Pons (tissue), 1 donor: ENCODE results near the gene LIPT2.
A peak's percentile ranks its signal among the peaks of the same experiment; 100 is the strongest.
"Not testable (repeated sequence)": the region's sequence is repeated elsewhere in the genome, so short reads cannot be mapped to it uniquely, and the experiment has no call there.

Experiments
- DNase-seq: peaks from one replicate; pipeline ENCODE4 v3.0.0-alpha.2; 2016; ENCODE audit warnings: low spot score

LIPT2 gene

DNA sequence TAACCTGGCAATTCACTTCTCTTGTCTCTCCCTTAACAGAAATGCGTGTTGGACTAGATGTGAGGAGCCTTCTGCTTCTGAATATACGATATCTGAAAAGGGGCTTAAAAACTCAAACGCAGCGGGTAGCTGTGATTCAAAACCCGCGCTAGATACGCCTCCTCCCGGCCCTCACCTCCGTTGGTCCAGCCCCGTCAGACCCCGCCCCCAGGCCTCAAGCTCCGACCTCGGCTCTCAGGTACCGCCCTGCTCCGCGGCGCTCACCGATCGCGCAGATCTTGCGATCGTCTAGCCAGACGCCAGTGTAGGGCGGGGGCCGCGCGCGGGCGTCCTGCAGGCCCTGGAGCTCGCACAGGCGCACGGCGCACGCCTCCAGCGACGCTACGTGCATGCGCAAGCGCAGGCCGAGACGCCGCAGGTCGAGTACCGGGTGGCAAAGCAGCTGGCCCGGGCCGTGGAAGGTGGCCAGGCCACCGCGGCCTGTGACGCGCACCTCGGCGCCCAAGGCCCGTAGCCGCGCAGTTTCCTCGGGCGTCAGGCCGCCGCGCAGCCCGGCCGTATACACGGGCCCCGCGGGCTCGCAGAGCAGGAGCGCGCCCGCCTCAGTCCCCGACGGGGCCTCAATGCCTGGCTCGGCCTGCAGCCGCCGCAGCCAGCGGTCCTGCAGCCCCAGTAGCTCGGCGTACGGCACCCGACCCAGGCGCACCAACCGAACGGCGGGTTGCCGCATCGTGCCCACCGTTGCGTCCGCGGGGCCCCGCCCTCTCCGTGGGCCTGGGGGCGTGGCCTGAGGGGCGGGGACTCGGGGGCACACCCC, at the start of gene LIPT2:
TSS of gene LIPT2 (minus strand) at position 751 of the 817 bp plus-strand sequence. CDS start at position 730, 21 bp downstream.
- peak; percentile 90 for DNase-seq

- no peak for DNase-seq
Measured at GRCh38 chr11:74541466-74541865, 47.9 kb upstream of the LIPT2 start.

- DNase-seq, result no peak
Measured at GRCh38 chr11:74540270-74540669, 46.7 kb upstream of the LIPT2 start.

DNA sequence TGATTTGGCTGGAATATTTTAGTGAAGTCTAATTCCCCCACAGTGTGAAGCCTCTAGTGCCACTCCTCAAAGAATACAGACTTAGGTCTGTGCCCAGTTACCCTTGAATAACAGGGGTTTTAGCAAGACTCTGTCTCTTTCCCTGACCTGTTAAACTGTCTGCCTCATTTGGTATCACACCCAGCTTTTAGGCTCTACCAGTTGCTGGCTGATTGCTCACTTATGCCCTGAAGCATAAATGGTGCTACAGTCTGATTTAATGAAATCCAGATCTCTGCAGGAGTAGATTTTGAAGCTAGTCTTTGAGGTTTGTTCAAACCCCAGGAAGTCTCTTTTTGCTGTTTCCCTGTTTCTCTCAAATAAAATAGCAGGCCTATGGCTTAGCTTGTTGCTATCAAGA, 45.2 kb upstream of the LIPT2 start:
- no peak for DNase-seq

DNA sequence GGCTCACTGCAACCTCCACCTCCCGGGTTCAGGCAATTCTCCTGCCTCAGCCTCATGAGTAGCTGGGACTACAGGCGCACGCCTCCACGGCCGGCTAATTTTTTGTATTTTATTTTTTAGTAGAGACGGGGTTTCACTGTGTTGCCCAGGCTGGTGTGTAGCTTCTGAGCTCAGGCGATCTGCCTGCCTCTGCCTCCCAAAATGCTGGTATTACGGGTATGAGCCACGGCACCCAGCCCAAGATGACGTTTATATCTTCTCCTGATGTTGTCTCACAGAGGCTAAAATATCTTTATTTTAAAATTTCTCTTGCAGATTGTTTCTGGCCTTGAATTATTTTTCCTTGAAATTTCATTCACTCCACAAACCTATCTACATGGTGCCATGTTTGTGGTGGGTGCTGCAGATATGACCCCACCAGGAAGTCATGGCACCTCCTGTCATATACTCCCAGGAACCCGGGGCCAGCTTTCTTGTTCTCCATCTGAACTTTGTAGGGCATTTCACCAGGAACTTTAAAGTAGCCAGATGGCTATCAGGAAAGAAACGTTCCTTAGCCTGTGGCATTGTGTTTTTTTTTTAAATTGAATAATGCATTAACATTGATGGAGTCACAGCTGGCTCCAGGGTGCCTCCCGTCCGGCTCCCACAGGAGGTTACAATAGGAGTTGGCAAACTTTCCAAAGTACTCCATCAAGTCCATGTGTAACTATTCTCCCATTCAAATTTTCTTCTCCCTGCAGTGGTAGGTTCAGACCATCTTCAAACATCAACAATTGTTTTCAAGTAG, 42.0 kb upstream of the LIPT2 start:
- DNase-seq, result no peak

DNA sequence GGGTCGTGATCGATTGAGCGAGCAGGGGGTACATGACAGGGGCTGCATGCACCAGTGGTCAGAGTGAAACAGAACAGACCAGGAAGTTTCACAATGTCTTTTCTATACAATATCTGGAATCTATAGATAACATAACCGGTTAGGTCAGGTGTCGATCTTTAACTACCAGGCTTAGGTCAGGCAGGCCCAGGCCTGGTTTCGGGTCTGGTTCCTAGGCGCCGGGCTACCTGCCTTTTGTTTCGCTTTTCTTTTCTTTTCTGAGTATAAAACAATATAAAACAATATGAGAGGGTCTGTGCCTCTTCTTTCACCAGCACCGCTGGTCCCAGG, 41.4 kb upstream of the LIPT2 start:
- DNase-seq, result not testable (repeated sequence)

- DNase-seq, result no peak
Measured at GRCh38 chr11:74534216-74534945, 40.9 kb upstream of the LIPT2 start.

GRCh38 chr11:74533421-74533820, 39.9 kb upstream of the LIPT2 start:
- DNase-seq, result no peak

DNA sequence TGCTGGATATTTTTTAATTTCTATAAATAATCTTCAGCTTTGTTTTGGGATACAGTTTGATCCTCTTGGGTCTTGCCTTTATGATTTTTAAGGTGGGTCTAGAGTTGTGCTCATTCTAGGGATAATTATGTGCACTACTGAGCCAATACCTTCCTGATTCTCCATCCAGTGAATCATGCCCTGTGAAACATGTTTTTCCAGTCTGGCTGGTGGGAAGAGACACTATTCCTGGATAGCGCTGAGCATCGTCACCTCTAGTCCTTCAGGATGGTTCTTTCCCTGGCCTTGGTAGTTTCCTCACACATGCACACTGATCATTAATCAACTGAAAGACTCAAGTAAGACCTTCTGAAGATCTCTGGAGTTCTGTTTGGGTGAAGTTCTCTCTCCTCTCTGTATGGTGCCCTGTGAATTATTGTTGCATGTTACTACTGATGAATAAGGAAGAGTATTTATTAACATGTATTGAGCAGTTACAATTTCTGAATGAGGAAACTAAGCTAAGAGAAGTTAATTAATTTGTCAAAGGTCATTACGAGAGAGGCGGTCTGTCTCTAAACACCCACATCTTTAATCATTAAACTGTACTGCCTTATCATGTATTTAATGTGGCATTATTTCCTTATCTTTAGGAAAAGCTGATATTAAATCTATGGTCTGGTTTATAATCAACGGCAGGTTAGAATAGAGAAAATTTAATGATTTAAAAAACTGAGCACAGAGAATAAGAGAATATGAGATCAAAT, 39.1 kb upstream of the LIPT2 start:
- DNase-seq, result no peak

DNA sequence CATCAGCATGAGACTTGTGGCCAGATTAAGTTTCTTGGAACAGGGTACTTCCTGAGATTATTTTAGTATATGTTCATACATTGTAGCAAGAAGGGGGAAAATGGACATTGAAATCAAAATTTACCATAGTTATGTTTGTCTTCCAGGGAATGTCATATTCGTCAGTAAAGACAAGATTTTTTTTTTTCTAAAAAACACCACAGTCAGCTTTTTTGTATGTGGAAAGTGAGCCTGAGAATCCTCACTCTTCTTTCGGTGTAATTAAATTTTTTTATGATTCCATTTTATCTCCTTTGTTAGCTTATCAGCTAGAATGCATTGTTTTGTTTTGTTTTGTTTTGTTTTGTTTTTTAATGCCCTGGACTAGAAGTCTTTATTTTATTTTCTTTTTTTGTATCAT, 31.5 kb upstream of the LIPT2 start:
- no peak for DNase-seq

DNA sequence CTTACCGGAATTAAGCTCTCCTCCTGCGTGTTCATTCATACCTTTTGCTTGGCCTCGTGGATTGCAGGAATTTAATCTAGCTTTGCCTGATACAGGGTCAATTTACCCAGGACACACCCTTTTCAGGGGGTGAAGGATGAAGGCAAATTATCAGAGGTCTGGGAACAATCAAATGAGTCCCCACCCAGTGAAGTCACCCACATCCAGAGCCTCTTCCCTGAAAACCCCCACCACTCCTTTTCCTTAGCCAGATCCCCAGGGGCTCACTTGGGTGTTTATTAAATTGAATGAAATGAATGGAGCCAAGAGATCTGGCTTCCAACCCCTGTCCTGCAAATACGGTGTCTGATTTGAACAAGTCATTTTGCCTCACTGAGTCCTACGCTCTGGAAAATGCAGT, 31.0 kb upstream of the LIPT2 start:
- no peak for DNase-seq

DNA sequence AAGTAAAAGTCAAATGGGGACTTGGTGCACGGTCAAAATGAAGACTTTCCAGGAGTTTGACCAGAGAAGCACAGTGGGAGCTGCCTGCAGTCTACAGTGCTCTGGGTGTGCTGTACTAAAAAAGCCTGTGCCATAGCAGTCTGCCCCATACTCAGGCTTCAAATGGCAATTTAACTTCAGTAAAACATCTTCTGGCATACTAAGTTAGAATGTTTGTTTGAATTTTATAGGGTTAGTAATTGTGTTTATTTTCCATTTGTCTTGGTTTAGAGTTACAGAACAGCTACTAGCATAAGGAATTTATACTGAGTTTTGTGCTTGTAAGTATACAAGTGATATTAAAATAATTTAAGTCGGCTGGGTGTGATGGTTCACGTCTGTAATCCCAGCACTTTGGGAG, 29.3 kb upstream of the LIPT2 start:
- DNase-seq, result no peak

GRCh38 chr11:74521666-74522252, 28.2 kb upstream of the LIPT2 start:
- DNase-seq, result no peak

DNA sequence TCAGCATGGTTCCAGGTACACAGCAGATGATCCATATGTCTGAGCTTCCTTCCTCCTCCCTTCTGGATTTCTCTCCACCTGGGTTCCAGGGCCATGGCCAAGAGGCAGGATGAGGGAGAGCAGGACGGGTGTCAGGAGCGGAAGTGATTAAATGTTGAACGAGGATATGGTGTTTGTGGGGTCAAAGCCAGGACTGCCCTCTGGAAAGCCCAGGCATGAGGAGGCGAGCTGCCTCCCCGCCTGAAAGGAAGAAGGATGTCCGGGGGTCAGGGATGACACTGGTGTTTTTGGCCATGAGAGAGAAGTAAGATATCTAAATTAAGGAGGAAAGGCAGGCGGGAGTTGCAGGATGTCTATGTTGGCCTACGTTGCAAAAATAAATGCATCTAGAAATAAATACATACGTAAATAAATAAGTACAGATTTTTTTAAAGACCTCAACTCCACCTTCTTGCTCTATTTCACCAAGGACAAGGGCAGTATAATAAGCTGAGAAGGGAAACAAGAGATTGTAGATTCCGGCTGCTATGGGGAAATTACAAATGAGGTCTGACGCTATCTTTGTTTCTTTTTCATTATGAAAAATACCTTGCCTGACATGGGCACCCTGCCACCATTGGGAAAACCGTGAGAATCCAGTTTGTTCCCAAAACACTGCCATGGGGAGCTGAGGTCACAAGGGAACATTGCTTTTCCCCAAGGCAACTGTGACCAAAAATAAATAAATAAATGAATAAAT, 27.6 kb upstream of the LIPT2 start:
- no peak for DNase-seq

- DNase-seq, result no peak
Measured at GRCh38 chr11:74520316-74520715, 26.8 kb upstream of the LIPT2 start.

DNA sequence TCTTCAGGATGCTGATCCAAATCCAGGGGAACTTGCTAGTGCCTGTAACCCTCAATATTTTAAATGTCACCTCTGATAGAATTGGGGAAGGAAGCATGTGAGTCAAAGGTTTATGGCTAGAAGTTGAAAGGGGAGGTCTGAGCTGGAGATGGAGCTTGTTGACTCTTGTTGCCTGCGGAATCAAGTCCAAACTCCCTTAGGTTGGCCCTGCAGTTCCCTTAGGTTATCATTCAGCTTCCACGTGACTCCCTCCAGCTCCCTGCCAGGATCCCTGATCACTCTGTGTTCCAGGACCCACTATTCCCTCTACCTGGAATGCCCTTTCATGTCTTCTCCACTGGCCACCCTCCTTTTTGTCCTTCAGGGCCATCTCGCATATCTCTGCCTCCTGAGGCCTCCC, 26.2 kb upstream of the LIPT2 start:
- DNase-seq, result no peak

- not testable (repeated sequence) for DNase-seq
Measured at GRCh38 chr11:74517592-74517991, 24.1 kb upstream of the LIPT2 start.

GRCh38 chr11:74507582-74507981, 14.1 kb upstream of the LIPT2 start:
- no peak for DNase-seq

GRCh38 chr11:74506823-74507222, 13.3 kb upstream of the LIPT2 start:
- DNase-seq, result no peak

DNA sequence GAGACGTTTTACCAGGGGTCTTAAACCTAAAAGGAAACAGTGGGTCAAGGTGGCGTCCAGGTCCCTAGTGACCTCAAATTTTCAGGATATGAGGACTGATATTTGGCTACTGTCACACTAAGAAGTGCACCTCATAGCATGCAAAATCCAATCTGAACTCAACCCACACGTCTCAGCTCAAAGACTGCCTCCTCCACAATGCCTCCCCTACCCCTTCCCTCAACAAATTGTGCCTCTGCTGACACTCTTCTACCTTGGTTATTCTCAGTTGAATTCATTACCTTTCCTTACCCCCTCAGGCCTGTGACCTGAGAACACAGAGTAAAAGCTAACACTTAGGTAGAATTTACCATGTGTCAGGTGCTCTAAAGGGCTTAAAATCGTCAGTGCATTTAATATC, 12.4 kb upstream of the LIPT2 start:
- DNase-seq, result no peak

DNA sequence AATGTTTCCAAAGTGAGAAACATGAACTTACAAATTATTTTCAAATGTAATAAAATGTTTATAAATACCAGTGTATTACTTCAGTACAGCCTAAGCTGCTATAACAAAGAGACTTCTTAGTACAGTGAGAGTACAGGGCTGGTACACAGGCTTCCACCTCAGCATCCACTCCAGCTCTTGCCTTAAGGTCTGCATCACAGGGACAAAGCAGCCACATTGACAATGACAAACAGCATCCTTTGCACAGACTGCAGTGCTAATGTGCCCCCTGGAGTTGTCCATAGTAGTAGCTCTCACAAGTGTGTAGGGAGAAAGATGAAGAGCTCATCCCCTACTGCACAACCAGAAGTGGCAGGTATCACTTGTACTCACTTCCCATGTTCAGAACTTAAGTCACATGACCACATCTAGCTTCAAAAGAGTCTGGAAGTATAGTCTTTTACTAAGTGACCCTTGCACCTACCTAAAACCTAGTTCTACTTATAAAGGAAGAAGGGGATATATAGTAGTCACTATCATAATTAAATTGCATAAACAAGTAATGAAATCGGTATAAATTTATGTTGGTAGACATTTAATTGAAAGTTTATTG, 10.7 kb upstream of the LIPT2 start:
- DNase-seq, result no peak
